Right lobe of liver (tissue), 4 donors: Measurements from ENCODE around the gene ACOT7.

Source experiments
- POLR2A ChIP-seq: fragments of 450-650 bp; IDR thresholded peaks from one replicate; pipeline ENCODE4 v1.6.1; 2017; ENCODE audit warnings: antibody characterized with exemption, mild to moderate bottlenecking
- TF ChIP-seq, protein P1 (sequence below), 4 donors: fragments of 200-600 bp in 3 of 4; fragments of 450-650 bp in 1 of 4; IDR thresholded peaks; one replicate each; pipeline versions ENCODE4 v1.5.1 to v1.8.0; 2016 to 2022; ENCODE audit warnings: antibody characterized with exemption in 4 of 4, mild to moderate bottlenecking in 2 of 4
- donor health status: DM: no; HTN: no; CAD: no.
- donor health status: DM: no; HTN: no; CAD: no.
- donor health status: DM: no; HTN: yes; CAD: no.

DNA sequence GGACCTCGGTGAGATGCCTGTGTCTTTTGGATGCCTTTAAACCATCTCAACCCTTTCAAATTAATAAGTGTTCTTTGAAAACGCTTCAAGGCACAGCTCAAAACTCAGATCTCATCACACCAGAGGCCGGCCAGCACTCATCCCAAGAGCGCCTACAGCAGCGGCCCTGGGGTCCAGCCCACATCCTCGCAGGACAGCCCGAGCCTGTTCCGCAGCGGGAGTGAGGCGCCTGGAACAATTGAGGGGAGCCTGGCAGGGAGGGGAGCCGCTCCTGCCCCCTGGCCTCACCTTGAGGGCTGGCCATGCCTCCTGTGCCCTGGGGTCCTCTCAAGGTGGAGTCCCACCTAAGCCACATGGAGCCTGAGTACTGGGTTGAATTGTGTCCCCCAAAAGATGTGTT, 37.9 kb downstream of the ACOT7 start:
- TF ChIP-seq POLR2A, result no peak
- TF ChIP-seq, protein P1, sequence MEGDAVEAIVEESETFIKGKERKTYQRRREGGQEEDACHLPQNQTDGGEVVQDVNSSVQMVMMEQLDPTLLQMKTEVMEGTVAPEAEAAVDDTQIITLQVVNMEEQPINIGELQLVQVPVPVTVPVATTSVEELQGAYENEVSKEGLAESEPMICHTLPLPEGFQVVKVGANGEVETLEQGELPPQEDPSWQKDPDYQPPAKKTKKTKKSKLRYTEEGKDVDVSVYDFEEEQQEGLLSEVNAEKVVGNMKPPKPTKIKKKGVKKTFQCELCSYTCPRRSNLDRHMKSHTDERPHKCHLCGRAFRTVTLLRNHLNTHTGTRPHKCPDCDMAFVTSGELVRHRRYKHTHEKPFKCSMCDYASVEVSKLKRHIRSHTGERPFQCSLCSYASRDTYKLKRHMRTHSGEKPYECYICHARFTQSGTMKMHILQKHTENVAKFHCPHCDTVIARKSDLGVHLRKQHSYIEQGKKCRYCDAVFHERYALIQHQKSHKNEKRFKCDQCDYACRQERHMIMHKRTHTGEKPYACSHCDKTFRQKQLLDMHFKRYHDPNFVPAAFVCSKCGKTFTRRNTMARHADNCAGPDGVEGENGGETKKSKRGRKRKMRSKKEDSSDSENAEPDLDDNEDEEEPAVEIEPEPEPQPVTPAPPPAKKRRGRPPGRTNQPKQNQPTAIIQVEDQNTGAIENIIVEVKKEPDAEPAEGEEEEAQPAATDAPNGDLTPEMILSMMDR (IDR thresholded peaks at IDR 0.05), result no peak
